ENCODE measurements around the gene DPH2.

Gene DPH2

GRCh38 chr1:43985984-43986595 lies 16.3 kb downstream of the DPH2 start:
- DNase-seq = no peak

DNA sequence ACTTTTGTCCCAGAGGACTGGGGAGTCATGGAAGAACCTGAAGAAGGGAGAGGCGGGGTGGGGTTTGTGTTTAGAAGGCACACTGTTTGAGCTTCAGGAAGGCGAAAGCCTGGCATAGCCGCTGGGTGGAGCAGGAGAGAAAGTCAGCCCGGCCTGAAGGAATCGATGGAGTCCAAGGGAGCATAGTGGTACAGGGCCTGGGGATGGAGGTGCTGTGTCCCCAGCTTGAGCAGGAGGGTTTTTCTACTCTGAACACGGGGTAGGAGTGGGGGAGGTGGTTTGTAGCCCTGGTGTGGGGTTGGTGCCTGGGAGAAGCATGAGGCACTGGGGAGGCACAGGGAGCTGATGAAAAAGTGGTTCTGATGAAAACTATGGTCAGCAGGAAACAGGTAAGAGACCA lies 16.9 kb downstream of the DPH2 start:
- DNase-seq = no peak

DNA sequence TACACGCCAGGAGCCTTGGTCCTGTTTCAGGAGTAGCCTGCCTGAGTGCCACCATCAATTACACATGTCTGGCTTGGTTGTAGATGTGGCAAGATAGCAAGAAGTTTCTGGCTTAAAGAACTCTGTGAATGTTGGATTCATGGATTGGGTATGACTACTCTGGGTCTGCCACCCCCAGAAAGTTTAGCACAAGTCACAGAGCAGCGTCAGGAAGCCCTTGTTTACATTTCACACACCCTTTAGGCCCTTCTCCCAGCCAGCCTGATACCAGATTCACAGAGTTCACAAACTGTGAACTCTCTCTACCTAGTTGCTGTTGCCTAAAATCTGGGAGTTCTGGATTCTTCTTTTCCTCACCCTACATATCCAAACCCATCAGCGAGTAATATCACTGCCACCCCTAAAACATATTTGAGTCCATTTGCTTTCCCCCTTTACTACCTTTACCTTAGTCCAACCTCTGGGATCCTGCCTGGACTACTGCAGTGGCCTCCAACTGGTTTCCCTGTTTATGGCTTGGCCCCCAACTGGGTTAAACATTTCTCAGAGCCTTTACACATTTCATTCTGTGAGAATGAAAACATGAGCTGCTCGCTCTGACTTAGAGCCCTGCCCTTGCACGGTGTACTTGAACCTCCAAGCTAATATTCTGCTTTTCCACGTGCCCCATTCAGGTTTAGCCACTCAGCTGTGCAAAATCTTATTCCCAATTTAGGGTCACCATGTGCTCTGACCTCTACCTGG lies 17.5 kb downstream of the DPH2 start:
- no peak for DNase-seq

GRCh38 chr1:43990271-43991199 lies 20.7 kb downstream of the DPH2 start:
- DNase-seq = no peak

- DNase-seq = no peak
Measured at GRCh38 chr1:43991200-43991475, 21.3 kb downstream of the DPH2 start.

DNA sequence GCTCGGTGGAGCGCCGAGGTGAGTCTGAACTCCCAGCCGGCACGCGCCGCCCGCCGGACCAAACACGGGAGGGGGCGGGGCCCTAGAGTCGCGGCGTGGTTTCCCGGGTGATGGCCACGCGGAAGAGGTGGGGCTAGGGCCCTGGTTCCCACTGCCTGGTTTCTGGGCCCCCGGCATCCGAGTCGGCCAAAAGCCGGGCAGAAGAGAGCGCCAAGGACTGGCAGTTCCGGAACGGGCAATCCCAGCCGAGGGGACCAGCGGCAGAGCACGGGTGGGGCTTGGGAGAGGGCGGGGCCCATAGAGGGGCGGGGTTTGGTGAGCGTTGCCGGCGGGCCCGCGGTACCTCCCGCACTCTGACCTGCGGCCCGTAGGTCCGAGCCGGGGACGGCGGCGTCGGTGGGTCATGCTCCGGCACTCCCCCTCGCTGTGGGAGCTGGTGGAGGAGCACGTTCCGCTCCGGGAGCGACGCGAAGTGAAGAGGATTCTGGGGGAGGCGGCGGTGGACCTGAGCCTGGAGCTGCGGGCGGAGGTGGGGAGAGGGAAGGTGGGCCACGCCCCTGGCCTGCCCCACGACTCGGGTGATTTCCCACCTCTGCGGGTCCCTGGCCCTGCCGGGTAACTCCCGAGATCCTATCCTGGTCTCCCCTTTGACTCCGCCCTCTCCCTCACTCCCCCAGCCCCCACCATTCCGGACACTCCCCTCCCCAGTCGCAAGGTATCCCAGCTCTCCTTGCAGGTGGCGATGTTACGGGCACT lies 21.8 kb downstream of the DPH2 start, which contains the start of gene CCDC24:
CCDC24 (plus strand) TSS at position 124 of the 756 bp plus-strand sequence; CDS start at position 404, 280 bp downstream.
- DNase-seq = peak; percentile 64

- no peak for DNase-seq
Measured at GRCh38 chr1:43992232-43992995, 22.6 kb downstream of the DPH2 start.

DNA sequence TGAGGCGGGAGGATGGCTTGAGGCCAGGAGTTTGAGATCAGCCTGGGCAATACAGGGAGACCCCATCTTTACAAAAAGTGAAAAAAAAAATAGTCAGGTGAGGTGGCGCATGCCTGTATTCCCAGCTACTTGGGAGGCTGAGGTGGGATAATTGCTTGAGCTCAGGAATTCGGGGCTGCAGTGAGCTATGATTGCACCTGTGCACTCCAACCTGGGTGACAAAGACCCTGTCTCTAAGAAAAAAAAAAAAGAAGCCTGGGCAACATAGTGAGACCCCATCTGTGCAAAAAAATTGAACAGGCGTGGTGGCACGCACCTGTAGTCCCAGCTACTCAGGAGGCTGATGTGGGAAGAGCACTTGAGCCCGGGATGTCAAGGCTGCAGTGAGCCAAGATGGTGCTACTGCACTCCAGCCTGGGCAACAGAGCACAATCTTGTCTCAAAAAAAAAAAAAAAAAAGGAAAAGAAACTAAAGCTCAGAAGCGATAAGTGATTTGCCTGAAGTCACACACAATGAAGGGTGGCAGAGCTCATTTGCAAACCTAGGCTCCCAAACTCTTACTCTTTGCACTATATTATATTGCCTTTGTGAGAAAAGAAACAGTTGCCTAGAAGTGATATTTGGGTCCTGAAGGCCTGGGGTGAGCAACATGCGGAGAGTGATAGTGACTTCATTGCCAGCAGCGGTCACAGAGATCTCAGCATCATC lies 23.6 kb downstream of the DPH2 start:
- no peak for DNase-seq

GRCh38 chr1:43994071-43994470 lies 24.3 kb downstream of the DPH2 start:
- DNase-seq = no peak

- DNase-seq = no peak
Measured at GRCh38 chr1:43994794-43995790, 25.3 kb downstream of the DPH2 start.

DNA sequence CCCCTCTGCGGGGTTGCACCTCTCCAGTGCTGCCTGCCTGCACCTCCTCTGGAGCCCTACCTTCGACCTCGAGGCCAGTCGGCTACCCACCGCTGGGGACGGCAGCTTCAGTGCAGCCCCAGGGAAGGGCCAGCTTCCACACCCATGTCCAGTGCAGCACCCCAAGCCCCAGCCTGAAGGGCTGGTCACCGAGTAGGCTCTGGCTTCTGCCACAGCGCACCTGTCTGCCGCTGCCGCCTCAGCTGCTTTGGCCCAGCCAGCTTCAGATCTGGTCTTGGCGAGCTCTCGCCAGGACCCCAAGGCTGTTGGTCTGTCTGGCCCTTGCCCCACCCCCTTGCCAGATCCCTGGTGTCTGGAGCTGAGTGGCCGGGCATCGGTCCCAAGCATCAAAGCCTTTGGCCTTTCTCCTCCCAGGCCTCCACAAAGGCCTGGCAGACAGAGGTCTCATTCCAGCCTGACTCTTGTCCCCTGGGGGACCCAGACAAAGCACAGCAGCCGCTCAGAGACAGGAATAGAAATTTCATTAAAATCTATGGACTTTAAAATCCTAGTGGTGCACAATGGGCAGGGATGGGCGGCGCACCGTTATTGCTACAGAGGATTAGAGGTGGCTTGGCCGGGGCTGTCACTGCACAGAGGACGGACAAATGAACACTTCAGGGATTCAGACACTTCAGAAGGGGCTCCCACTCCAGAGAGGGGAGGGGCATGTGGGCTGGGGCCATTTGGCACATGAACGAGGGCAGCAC lies 26.3 kb downstream of the DPH2 start:
- DNase-seq = no peak

DNA sequence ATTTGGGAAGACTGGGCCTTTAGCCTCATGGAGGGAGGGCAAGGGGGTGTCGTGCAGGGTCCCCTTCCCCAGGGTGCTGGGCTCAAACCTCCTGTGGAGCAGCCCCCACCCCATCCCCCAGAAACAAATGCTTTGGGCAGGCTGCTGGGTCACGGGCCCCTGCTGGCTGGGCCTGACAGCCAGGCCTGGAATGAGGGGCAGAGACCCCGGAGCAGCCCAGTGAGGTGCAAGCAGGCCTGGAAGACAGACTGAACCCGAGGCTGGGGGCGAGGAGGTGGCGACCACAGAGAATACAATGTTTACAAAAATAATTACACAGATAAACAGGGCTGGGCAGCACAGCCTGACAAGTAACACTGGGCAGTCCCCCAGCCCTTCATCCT lies 26.9 kb downstream of the DPH2 start:
- DNase-seq = no peak

GRCh38 chr1:43997295-43997999 lies 27.6 kb downstream of the DPH2 start:
- no peak for DNase-seq

- no peak for DNase-seq
Measured at GRCh38 chr1:43998000-43998378, 28.2 kb downstream of the DPH2 start.

- no peak for DNase-seq
Measured at GRCh38 chr1:43999455-43999854, 29.6 kb downstream of the DPH2 start.

- no peak for DNase-seq
Measured at GRCh38 chr1:44000122-44000665, 30.4 kb downstream of the DPH2 start.

- no peak for DNase-seq
Measured at GRCh38 chr1:44002165-44002564, 32.4 kb downstream of the DPH2 start.

- no peak for DNase-seq
Measured at GRCh38 chr1:44002606-44003157, 32.9 kb downstream of the DPH2 start.
